ENCODE measurements around the gene MACROD1. TPM values are rescaled to one million over a fixed set of nuclear protein-coding genes. Genes with fewer than 3 reads are reported as not detected.

Gene MACROD1
- total and polyA plus RNA-seq, 9 donors, result 21.1 to 50.2 (median 32.2) TPM

- intact Hi-C loops (cut with DNase I), result no loop called here
- no peaks in the 10 kb centered on the region for H3K27me3 ChIP-seq
- TF ChIP-seq EP300 (IDR thresholded peaks at IDR 0.05) (no peak), POLR2A (IDR thresholded peaks at IDR 0.05) (no peak), CTCF (IDR thresholded peaks at IDR 0.05) (no peak)
- H3K4me3 ChIP-seq, result no peak overlapping the region
- WGBS, 3 donors, result 72 to 76% (median 75%) methylated on average over 23 of the region's 23 CpGs
- no peaks in the 10 kb centered on the region for H3K36me3 ChIP-seq
- DNase-seq, result no peak
- no peaks in the 10 kb centered on the region for H3K9me3 ChIP-seq
- no peak overlapping the region for H3K27ac ChIP-seq
- peaks cover 9% of the 10 kb centered on the region for H3K4me1 ChIP-seq (ENCODE audit: insufficient read depth)
Observed at GRCh38 chr11:64069401-64070313, 96.3 kb downstream of the MACROD1 start.

DNA sequence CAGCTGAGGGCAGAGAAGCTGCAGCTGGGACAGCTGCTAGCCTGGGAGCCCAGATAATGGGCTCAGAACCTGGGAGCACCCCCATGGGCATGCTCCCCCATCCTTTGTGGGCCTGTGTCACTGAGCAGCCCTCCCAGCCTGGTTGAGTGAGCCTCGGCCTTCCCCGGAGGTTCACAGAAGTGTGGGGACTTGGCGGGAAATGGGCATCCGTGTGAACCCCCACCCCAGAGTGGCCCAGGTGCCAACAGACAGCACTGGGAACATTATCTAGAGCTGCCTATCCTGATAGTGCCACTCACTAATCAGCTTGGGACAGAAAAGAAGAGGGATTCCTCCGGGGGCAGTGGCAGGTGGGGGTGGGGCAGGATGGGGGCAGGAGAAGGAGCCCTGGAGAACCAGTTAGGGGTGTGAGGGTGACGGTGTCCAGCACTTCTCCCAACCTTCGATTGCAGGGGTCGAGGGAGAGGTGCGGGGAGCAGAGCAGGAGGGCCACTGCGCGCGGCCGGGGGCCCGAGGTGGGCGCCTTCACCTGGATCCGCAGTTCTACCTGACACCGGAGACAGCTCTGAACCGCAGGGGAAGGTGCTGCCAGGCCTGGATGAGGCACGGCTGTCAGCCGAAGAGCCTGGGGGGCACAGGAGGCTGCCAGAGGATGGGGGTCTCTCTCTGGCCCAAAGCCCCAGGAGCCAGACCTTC, 97.1 kb downstream of the MACROD1 start:
- DNase-seq, result no peak
- intact Hi-C loops (cut with DNase I), result no loop called here
- no peaks in the 10 kb centered on the region for H3K36me3 ChIP-seq
- H3K9me3 ChIP-seq, result no peaks in the 10 kb centered on the region
- no peak overlapping the region for H3K4me3 ChIP-seq
- 89 to 93% (median 92%) methylated on average over 19 to 20 of the region's 20 CpGs for WGBS, 3 donors
- H3K27me3 ChIP-seq, result no peaks in the 10 kb centered on the region
- peaks cover 9% of the 10 kb centered on the region for H3K4me1 ChIP-seq (ENCODE audit: insufficient read depth)
- TF ChIP-seq POLR2A (IDR thresholded peaks at IDR 0.05) (no peak), EP300 (IDR thresholded peaks at IDR 0.05) (no peak), CTCF (IDR thresholded peaks at IDR 0.05) (no peak)
- H3K27ac ChIP-seq, result no peak overlapping the region

- H3K27ac ChIP-seq, result no peak overlapping the region
- intact Hi-C loops (cut with DNase I), result no loop called here
- H3K27me3 ChIP-seq, result no peaks in the 10 kb centered on the region
- H3K36me3 ChIP-seq, result no peaks in the 10 kb centered on the region
- TF ChIP-seq CTCF (IDR thresholded peaks at IDR 0.05) (no peak), EP300 (IDR thresholded peaks at IDR 0.05) (no peak), POLR2A (IDR thresholded peaks at IDR 0.05) (no peak)
- no peak for DNase-seq
- H3K9me3 ChIP-seq, result no peaks in the 10 kb centered on the region
- H3K4me3 ChIP-seq, result no peak overlapping the region
- H3K4me1 ChIP-seq (ENCODE audit: insufficient read depth), result peaks cover 8% of the 10 kb centered on the region
- WGBS, 3 donors, result 76 to 81% (median 80%) methylated on average over 25 to 26 of the region's 26 CpGs
Observed at GRCh38 chr11:64067230-64067993, 98.5 kb downstream of the MACROD1 start.

- WGBS, 3 donors, result 94 to 95% (median 95%) methylated on average over 9 to 10 of the region's 10 CpGs
- no peak overlapping the region for H3K27ac ChIP-seq
Observed at GRCh38 chr11:64065712-64066111, 100.2 kb downstream of the MACROD1 start.

More at GRCh38 chr11:64065712-64066111, 100.2 kb downstream of the MACROD1 start:
- intact Hi-C loops (cut with DNase I), result no loop called here
- no peaks in the 10 kb centered on the region for H3K36me3 ChIP-seq
- H3K4me1 ChIP-seq (ENCODE audit: insufficient read depth), result no peaks in the 10 kb centered on the region
- no peaks in the 10 kb centered on the region for H3K27me3 ChIP-seq
- DNase-seq, result no peak
- TF ChIP-seq EP300 (IDR thresholded peaks at IDR 0.05), result no peak
- no peak for TF ChIP-seq CTCF (IDR thresholded peaks at IDR 0.05)
- TF ChIP-seq POLR2A (IDR thresholded peaks at IDR 0.05), result no peak
- no peaks in the 10 kb centered on the region for H3K9me3 ChIP-seq
- no peak overlapping the region for H3K4me3 ChIP-seq
